ENCODE results near the gene RNU5B-1.

GRCh38 chr15:65306551-65306950 lies 2.1 kb downstream of the RNU5B-1 start:
- TF ChIP-seq CTCF (conservative IDR thresholded peaks at IDR 0.05; ENCODE audit: low read length) = no peak
- no peak for TF ChIP-seq EZH2phosphoT487 (IDR thresholded peaks at IDR 0.05; ENCODE audit: borderline replicate concordance, low read depth, low read length)

Measured in OCI-LY7 (cell line).